ENCODE results near the gene NAA60.
A peak's percentile ranks its signal among the peaks of the same experiment; 100 is the strongest.

NAA60 gene

DNA sequence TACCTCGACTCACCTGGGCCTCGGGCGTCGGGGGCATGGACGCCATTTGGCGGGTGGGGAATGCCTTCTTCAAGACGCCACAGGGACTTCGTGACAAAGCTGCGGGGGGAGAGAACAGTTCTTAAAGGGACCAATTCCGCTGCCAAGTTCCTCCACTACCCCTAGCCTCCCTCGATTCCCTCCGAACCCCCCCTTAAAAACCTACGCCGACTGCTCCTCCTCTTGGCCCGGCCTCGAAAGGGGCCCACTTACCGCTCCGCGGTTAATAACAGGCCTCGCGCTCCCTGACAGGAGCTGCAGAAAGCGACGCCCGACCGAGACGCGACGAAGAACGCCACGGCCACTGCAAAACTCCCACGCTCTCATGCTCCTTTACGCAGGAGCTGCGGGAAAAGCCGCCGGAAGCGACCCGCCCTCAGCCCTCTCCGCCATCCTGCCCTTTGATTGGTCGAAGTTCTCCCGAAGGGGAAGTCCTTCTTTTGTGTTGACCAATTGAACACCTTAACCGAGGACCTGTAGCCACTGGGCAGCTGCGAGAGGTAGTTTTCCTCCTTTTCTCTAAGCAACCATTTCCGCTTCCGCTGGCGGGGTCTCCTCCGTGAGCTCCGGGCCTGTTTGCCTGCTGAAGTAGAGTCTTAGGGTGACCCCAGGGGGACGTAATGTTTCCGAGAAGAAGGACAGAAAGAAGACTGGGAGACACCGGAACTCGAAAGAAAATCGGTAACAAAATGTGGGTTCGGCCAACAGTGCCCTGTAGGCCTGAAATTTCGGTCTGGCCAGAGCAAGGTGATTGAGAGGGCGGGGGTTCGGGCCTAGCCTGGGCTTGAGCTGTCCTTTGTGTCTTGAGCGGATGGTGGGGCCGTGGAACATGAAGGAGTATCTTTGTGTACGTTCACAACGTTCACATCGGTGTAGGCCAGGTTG lies at the start of gene NAA60, which contains the start of gene ZNF597:
TSS of gene NAA60 (plus strand) at position 573 of the 924 bp plus-strand sequence. CDS start 32,548 bp downstream, outside the sequence.
TSS of gene ZNF597 (minus strand) at position 397 of the 924 bp plus-strand sequence. CDS start at position 46, 351 bp downstream.
- peak; percentile 66 for DNase-seq (ENCODE audit: low read depth, low spot score)

DNA sequence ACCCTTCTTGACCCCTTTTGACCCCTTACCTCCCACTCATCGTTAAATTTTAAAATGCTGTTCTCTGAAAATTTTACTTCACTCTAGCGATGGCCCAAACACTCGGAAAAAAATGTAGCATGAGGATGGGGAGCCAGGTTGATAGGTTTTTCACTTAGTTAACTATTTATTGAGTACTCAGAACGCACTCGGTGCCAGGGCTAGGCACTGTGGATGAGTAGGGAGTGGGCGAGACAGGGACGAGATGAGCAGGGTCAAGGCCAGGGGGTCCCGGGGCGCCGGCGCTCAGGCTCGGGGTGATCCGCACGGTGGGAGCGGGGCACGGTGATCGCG lies 43.1 kb upstream of the NAA60 start:
- no peak for DNase-seq (ENCODE audit: low read depth, low spot score)

DNA sequence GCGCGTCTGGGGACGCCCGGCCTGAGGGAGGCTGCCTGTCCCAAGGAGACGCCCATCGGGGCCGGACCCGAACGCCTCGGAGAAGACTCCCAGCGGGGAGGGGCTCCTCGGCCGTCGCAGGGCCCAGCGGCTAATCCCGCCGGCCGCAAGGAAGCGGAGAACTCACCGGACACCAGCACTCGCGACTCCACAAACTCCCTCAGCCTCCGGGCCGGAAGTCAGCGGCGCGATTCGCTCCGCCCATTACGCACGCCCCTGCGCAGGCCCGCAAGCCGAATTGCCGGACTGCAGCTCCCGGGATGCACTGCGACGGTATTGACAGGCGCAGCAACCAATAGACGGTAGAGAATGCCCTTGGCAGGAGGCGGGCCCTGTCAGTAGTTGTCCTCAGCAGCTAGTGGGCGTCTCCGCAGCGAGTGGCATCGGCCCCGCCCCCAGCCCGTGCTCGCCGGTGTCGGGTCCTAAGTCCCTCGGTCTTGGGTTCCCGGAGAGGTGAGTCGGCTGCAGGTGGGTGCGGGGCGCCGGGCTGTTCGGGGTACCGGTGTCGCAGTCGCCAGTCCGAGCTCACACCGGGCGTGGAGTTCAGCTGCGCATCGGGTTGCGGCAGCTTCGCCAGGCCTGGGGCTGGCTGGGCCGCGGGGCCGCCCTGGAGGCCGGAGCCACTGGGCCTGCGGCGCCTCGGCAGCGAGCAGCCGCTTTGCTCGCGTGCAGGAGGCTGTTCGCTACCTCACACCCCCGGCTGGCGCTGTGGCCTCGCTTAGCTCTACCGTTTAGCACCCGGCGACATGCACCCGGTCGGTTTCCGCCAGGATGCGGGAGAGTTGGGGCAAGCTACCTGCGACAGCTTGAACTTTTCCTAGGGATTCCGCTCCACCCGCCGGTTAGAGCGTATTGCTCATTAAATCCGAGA lies 42.4 kb upstream of the NAA60 start, which contains the start of the genes ZNF174 and ZSCAN32:
TSS of gene ZNF174 (plus strand) at position 437 of the 910 bp plus-strand sequence. CDS start 790 bp downstream, outside the sequence.
TSS of gene ZSCAN32 (minus strand) at position 226 of the 910 bp plus-strand sequence. CDS start 3,447 bp downstream, outside the sequence.
- peak; percentile 96 for DNase-seq (ENCODE audit: low read depth, low spot score)

GRCh38 chr16:3401719-3402397 lies 41.6 kb upstream of the NAA60 start:
- DNase-seq (ENCODE audit: low read depth, low spot score): no peak

GRCh38 chr16:3408561-3409197 lies 34.8 kb upstream of the NAA60 start:
- DNase-seq (ENCODE audit: low read depth, low spot score): no peak

- no peak for DNase-seq (ENCODE audit: low read depth, low spot score)
Measured at GRCh38 chr16:3413730-3414379, 29.6 kb upstream of the NAA60 start.

- no peak for DNase-seq (ENCODE audit: low read depth, low spot score)
Measured at GRCh38 chr16:3431779-3432219, 11.7 kb upstream of the NAA60 start.

DNA sequence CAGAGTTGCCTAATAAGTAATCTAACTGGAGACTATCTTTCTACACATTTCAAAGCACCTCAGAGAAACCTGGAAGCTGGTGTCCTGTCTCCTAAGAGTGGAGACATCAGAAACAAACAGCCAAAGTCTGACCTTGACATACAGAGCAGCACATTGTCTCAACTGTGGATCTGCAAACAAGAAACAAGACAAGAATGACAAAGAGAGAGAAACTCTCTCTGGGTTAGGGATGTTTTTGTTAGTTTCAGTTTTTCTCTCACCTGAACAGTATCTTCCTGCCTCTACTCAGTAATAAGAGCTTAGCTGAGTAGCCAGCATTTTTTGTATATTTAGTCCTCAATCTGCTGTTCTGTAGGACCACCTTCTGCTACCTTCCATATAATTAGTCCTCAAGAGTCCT lies 9.1 kb upstream of the NAA60 start:
- no peak for DNase-seq (ENCODE audit: low read depth, low spot score)

DNA sequence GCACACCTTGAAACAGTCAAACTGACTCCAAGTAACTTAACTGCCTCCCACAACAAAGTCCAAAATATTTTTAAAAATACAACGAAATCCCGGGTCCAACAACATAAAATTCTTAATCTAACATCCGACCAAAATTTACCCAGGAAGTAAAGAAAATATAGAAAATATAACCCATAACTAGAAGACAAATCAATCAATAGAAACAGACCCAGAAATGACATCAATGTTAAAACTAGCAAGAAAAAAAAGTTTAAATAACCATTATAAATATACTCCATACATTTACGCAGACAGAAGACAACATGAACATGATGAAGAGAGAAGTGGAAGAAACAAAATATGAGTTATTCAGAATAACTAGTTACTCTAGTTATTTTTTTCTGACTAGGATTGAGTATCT lies 3.8 kb upstream of the NAA60 start:
- no peak for DNase-seq (ENCODE audit: low read depth, low spot score)

- DNase-seq (ENCODE audit: low read depth, low spot score): no peak
Measured at GRCh38 chr16:3444032-3444388, 530 bp downstream of the NAA60 start.

- DNase-seq (ENCODE audit: low read depth, low spot score): no peak
Measured at GRCh38 chr16:3454093-3454492, 10.6 kb downstream of the NAA60 start.

GRCh38 chr16:3454631-3455147 lies 11.2 kb downstream of the NAA60 start:
- DNase-seq (ENCODE audit: low read depth, low spot score): no peak

- DNase-seq (ENCODE audit: low read depth, low spot score): peak; percentile 57
Measured at GRCh38 chr16:3457434-3458252, 14.2 kb downstream of the NAA60 start.

DNA sequence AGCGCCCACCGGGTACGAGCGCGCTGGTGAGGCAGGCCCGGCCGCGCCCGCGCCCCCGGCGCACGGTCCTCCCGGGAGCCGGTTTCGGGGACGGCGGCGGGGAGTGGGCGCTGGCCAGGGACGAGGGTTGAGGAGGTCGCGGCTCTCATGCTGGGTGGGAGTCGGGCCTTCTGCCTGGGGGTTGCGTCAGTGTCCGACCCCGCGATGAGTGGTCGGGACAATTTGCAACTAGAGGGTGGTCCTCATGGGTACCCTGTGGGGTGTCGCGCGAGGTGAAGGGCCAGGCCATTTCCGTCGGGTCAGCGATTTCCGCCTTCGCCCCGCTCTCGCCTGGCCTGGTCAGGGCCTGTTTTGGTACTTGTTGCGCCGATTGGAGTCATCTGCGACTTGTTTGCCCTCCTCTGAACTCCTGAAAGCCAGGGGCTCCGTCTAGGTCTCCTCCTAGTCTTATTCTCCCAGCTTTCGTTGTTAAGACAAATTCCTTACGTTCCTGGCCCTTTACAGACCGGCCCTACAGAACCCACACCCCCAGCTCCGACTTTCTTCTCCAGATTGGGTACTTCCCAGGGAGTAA lies 14.9 kb downstream of the NAA60 start:
- no peak for DNase-seq (ENCODE audit: low read depth, low spot score)

GRCh38 chr16:3458852-3459361 lies 15.4 kb downstream of the NAA60 start:
- no peak for DNase-seq (ENCODE audit: low read depth, low spot score)

GRCh38 chr16:3459401-3460090 lies 16.1 kb downstream of the NAA60 start:
- no peak for DNase-seq (ENCODE audit: low read depth, low spot score)

GRCh38 chr16:3460121-3460520 lies 16.6 kb downstream of the NAA60 start:
- DNase-seq (ENCODE audit: low read depth, low spot score): no peak

DNA sequence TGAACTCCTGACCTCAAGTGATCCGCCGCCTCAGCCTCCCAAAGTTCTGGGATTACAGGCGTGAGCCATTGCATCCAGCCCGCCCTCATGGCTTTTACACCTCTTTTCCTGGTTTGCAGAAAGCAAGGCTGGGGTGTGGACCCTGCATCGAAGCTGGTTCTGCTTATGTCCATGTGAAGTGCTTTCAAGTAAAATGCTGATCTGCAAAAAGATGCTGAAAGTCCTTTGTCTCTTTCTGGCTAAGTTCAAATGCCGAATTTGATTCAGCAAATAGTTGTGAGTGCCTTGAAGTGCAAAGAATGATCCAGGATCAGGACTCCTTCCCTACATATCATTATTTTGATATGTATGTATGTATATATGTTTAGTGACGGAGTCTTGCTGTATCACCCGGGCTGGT lies 17.1 kb downstream of the NAA60 start:
- no peak for DNase-seq (ENCODE audit: low read depth, low spot score)

Data from brain pericyte (primary cell).